HFFc6 (cell line): Measurements from ENCODE around the gene CCNF. TPM values are rescaled to one million over a fixed set of nuclear protein-coding genes. Genes with fewer than 3 reads are reported as not detected.

Source experiments
- DNase-seq: peaks from one replicate; pipeline ENCODE4 v3.0.0-alpha.2; 2018
- H3K27ac Mint-ChIP-seq: 2 replicates; pipeline ENCODE4 v1.8.0; 2020; ENCODE audit warnings: mild to moderate bottlenecking, mixed read lengths
- H3K27me3 Mint-ChIP-seq: 2 replicates; pipeline ENCODE4 v1.8.0; 2021; ENCODE audit warnings: mild to moderate bottlenecking, moderate library complexity, mixed read lengths; ENCODE audit not compliant: insufficient read depth
- H3K36me3 Mint-ChIP-seq: 2 replicates; pipeline ENCODE4 v1.8.0; 2021; ENCODE audit warnings: low read depth, mixed read lengths
- H3K4me1 Mint-ChIP-seq: 2 replicates; pipeline ENCODE4 v1.8.0; 2020; ENCODE audit warnings: low read depth, mixed read lengths
- H3K4me3 Mint-ChIP-seq: 2 replicates; pipeline ENCODE4 v1.8.0; 2020; ENCODE audit warnings: mild to moderate bottlenecking, moderate library complexity, mixed read lengths
- H3K9me3 Mint-ChIP-seq: 2 replicates; pipeline ENCODE4 v1.8.0; 2020; ENCODE audit warnings: mild to moderate bottlenecking, mixed read lengths
- CTCF ChIP-seq: fragments of 200-600 bp; sonication (generic); IDR thresholded peaks from 2 replicates; pipeline ENCODE4 v1.5.0; 2021; ENCODE audit warnings: antibody characterized with exemption, mild to moderate bottlenecking
- total RNA-seq, 6 experiments: library from RNA; stranded (reverse); fragmentation: NEBNext Ultra II Directional; extraction: Animal tissue kit (Norgen Biotek cat#: 25700); gene quantifications; 2 replicates in 1 of 6; 3 replicates in 5 of 6; pipeline ENCODE4 v1.2.3, GENCODE V29; 2021

The CCNF gene
- total RNA-seq, 6 experiments from 2014 or later = 10.9 to 22.3 (median 19.8) TPM

- Mint-ChIP-seq H3K4me1 (peaks cover 9% of the 10 kb centered on the region), H3K36me3 (peaks cover 17% of the 10 kb centered on the region; the same call in 1 of the 2 replicates), H3K27me3 (peaks cover 4% of the 10 kb centered on the region; the same call in 1 of the 2 replicates), H3K27ac (peak overlapping the region; percentile 55), H3K9me3 (no peaks in the 10 kb centered on the region), H3K4me3 (no peak overlapping the region)
- peak; percentile 54 for DNase-seq
- TF ChIP-seq CTCF = no peak
Measured at GRCh38 chr16:2447920-2448583, 18.8 kb downstream of the CCNF start.

GRCh38 chr16:2449118-2449517, 19.9 kb downstream of the CCNF start:
- no peak overlapping the region for H3K4me3 Mint-ChIP-seq
- peaks cover 18% of the 10 kb centered on the region; the same call in 1 of the 2 replicates for H3K36me3 Mint-ChIP-seq
- peaks cover 9% of the 10 kb centered on the region for H3K4me1 Mint-ChIP-seq
- TF ChIP-seq CTCF = no peak
- DNase-seq = no peak
- H3K27ac Mint-ChIP-seq = no peak overlapping the region
- peaks cover 2% of the 10 kb centered on the region; the same call in 1 of the 2 replicates for H3K27me3 Mint-ChIP-seq
- H3K9me3 Mint-ChIP-seq = no peaks in the 10 kb centered on the region

- TF ChIP-seq CTCF = no peak
Measured at GRCh38 chr16:2450535-2450934, 21.3 kb downstream of the CCNF start.

DNA sequence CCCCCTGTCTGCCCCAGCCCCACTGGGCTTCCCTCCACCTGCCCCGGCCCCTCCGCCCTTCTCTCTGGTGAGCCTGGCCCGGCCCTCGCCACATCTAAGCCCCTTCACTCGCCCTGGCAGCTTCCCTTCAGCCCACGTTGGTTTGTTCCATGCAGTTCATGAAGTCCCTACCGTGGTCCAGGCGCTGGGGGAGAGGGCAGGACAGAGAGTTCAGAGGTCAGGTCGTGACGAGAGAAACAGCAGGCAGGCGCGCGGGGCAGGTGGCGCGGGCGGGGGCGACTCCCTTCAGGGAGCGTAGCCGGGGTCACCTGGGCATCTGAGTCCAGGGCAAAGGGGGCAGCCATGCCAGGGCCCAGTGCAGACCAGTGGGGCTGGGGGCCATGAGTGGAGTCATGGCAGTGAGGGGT, 21.7 kb downstream of the CCNF start:
- Mint-ChIP-seq H3K27ac (no peak overlapping the region), H3K36me3 (peaks cover 13% of the 10 kb centered on the region; the same call in 1 of the 2 replicates), H3K4me3 (no peak overlapping the region), H3K27me3 (peaks cover 2% of the 10 kb centered on the region; the same call in 1 of the 2 replicates), H3K9me3 (no peaks in the 10 kb centered on the region), H3K4me1 (peaks cover 9% of the 10 kb centered on the region)
- DNase-seq = no peak
- TF ChIP-seq CTCF = no peak

More at GRCh38 chr16:2450535-2450934, 21.3 kb downstream of the CCNF start:
- peaks cover 9% of the 10 kb centered on the region for H3K4me1 Mint-ChIP-seq
- no peak overlapping the region for H3K4me3 Mint-ChIP-seq
- H3K36me3 Mint-ChIP-seq = peaks cover 13% of the 10 kb centered on the region; the same call in 1 of the 2 replicates
- no peak overlapping the region for H3K27ac Mint-ChIP-seq
- H3K27me3 Mint-ChIP-seq = peaks cover 2% of the 10 kb centered on the region; the same call in 1 of the 2 replicates
- no peak for DNase-seq
- H3K9me3 Mint-ChIP-seq = no peaks in the 10 kb centered on the region

DNA sequence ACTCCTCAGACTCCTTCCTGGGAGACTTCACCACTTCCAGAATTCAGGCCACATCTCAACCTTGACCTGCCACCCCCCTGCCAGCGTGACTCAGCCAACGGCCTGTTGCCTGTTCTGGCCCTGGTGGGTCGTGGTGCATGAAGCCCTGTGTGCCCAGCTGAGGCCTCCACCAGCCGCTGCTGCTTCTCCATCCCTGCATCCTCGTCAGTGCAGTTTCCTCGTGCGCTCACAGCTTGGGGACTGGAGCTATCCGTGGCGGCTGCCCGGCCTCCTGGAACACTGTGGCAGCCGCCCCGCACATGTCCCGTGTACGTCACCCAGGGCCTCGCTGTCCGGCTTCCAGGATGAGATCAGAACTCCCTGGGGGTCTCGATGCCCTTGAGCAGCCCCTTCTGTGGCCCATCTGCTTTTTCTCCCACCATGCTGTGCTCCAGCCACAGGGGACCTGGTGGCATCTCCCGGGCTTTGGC, 22.6 kb downstream of the CCNF start:
- H3K9me3 Mint-ChIP-seq = no peaks in the 10 kb centered on the region
- H3K27me3 Mint-ChIP-seq = peaks cover 2% of the 10 kb centered on the region
- no peak for DNase-seq
- peaks cover 9% of the 10 kb centered on the region for H3K4me1 Mint-ChIP-seq
- no peak for TF ChIP-seq CTCF
- no peak overlapping the region for H3K27ac Mint-ChIP-seq
- no peak overlapping the region for H3K4me3 Mint-ChIP-seq
- peaks cover 13% of the 10 kb centered on the region; the same call in 1 of the 2 replicates for H3K36me3 Mint-ChIP-seq
